Thymus (tissue), 11 donors: Measurements from ENCODE around the gene DEFB123. TPM values are rescaled to one million over a fixed set of nuclear protein-coding genes. Genes with fewer than 3 reads are reported as not detected.
"Not testable (repeated sequence)": the region's sequence is repeated elsewhere in the genome, so short reads cannot be mapped to it uniquely, and the experiment has no call there.

Experiments
- DNase-seq, 9 donors: peaks; one replicate each; pipeline ENCODE4 v3.0.0-alpha.2; 2013; ENCODE audit warnings: low spot score in 9 of 9, low read depth in 6 of 9, missing footprints in 1 of 9
- H3K27ac ChIP-seq, 2 donors: one replicate each; pipeline ENCODE4 v1.5.1; 2013; ENCODE audit warnings: control low read depth in 1 of 2, low read depth in 1 of 2, low read length in 1 of 2, mild to moderate bottlenecking in 1 of 2, moderate library complexity in 1 of 2
- H3K27me3 ChIP-seq, 2 donors: one replicate each; pipeline ENCODE4 v1.5.1; 2013; ENCODE audit warnings: low read length in 1 of 2; ENCODE audit not compliant: control insufficient read depth in 2 of 2, insufficient read depth in 1 of 2
- H3K36me3 ChIP-seq, 2 donors: one replicate each; pipeline ENCODE4 v1.5.1; 2013; ENCODE audit warnings: low read length in 1 of 2, mild to moderate bottlenecking in 1 of 2, moderate library complexity in 1 of 2; ENCODE audit not compliant: control insufficient read depth in 2 of 2, insufficient read depth in 2 of 2
- H3K4me1 ChIP-seq, 2 donors: one replicate each; pipeline ENCODE4 v1.5.1; 2013; ENCODE audit warnings: low read length in 2 of 2; ENCODE audit not compliant: control insufficient read depth in 2 of 2, insufficient read depth in 2 of 2
- H3K4me3 ChIP-seq, 2 donors: one replicate each; pipeline ENCODE4 v1.5.1; 2013; ENCODE audit warnings: low read length in 2 of 2, control low read depth in 1 of 2, mild to moderate bottlenecking in 1 of 2
- H3K9me3 ChIP-seq, 2 donors: one replicate each; pipeline ENCODE4 v1.5.1; 2013; ENCODE audit warnings: low read length in 1 of 2, mild to moderate bottlenecking in 1 of 2; ENCODE audit not compliant: control insufficient read depth in 2 of 2, insufficient read depth in 1 of 2
- WGBS: extraction: QIAGEN DNeasy Blood & Tissue Kit; methylation state at CpG from one replicate; pipeline ENCODE4 v1.1.7; 2013; 5-methylcytosine and 5-hydroxymethylcytosine counted together
- polyA plus RNA-seq: library from polyadenylated mRNA; stranded (reverse); fragments of 200-250 nt; gene quantifications from one replicate; pipeline ENCODE4 v1.2.3, GENCODE V29; 2013
- total RNA-seq: library from RNA; stranded (reverse); fragments of 120-200 nt; gene quantifications from one replicate; pipeline ENCODE4 v1.2.4, GENCODE V29; 2013
- donor health status: healthy.

Gene DEFB123
- total and polyA plus RNA-seq, 2 donors: not detected

DNA sequence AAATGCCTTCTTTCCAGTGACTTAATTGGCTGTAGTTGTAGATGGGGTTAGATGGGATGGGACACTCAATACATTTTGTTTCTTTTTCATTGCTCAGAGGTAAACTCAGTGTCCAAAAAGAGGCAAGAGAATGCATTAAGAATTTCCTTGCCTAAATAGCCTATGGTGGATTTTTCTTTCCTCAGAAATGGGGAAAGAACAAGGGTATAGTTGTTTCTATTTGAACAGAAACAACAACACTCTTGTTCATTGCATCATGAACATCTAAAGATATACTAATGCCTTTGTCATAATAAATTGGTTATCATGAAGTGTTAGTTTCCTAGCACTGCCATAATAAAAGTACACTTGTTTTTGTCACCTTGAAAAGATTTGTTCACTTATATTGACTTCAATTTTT is 14.6 kb upstream of the DEFB123 start:
- no peak for DNase-seq
- Histone ChIP-seq H3K27ac (no peak overlapping the region), H3K36me3 (no peaks in the 10 kb centered on the region), H3K27me3 (no peaks in the 10 kb centered on the region), H3K4me3 (no peak overlapping the region), H3K9me3 (no peaks in the 10 kb centered on the region), H3K4me1 (no peaks in the 10 kb centered on the region)

DNA sequence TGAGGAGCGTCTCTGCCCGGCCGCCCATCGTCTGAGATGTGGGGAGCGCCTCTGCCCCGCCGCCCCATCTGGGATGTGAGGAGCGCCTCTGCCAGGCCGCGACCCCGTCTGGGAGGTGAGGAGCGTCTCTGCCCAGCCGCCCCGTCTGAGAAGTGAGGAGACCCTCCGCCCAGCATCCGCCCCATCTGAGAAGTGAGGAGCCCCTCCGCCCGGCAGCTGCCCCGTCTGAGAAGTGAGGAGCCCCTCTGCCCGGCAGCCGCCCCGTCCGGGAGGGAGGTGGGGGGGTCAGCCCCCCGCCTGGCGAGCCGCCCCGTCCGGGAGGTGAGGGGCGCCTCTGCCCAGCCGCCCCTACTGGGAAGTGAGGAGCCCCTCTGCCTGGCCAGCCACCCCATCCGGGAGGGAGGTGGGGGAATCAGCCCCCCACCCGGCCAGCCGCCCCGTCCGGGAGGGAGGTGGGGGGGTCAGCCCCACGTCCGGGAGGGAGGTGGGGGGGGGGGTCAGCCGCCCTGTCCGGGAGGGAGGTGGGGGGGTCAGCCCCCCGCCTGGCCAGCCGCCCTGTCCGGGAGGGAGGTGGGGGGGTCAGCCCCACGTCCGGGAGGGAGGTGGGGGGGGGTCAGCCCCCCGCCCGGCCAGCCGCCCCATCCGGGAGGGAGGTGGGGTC is 13.4 kb upstream of the DEFB123 start:
- H3K4me3 ChIP-seq, H3K4me1 ChIP-seq, DNase-seq, H3K27me3 ChIP-seq, H3K9me3 ChIP-seq, H3K36me3 ChIP-seq, H3K27ac ChIP-seq: not testable (repeated sequence)
- 95% methylated on average over 43 of the region's 48 CpGs for WGBS

DNA sequence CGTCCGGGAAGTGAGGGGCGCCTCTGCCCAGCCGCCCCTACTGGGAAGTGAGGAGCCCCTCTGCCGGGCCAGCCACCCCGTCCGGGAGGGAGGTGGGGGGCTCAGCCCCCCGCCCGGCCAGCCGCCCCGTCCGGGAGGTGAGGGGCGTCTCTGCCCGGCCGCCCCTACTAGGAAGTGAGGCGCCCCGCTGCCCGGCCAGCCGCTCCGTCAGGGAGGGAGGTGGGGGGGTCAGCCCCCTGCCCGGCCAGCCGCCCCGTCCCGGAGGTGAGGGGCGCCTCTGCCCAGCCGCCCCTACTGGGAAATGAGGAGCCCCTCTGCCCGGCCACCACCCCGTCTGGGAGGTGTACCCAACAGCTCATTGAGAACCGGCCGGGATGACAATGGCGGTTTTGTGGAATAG is 12.9 kb upstream of the DEFB123 start:
- not testable (repeated sequence) for H3K36me3 ChIP-seq, H3K4me3 ChIP-seq, H3K4me1 ChIP-seq, H3K27me3 ChIP-seq, DNase-seq, H3K27ac ChIP-seq, H3K9me3 ChIP-seq
- WGBS: 93% methylated on average over 31 of the region's 31 CpGs

DNA sequence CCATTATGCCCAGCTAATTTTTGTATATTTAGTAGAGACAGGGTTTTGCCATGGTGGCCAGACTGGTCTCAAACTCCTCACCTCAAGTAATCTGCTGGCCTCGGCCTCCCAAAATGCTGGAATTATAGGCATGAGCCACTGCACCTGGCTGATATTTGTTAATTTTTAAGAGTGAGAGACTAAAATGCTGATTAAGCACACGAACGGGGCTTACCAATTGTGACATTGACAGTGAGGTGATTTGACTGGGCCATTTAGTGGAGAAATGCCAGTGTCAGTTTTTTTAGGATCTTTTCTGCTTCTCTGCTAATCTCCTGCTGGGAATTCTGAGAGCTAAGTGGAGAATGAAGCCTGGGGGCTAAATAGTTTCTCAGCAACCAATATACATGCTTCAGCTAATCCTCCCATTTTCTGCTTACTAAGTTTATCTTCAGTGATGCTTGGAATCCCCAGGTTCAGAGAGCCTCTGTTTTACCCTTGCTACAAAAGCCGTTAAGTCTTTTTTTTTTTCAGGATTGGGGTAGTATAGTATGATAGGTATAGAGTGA is 9.8 kb upstream of the DEFB123 start:
- Histone ChIP-seq H3K4me1 (no peaks in the 10 kb centered on the region), H3K27me3 (no peaks in the 10 kb centered on the region), H3K9me3 (no peaks in the 10 kb centered on the region), H3K36me3 (no peaks in the 10 kb centered on the region), H3K4me3 (no peak overlapping the region), H3K27ac (no peak overlapping the region)
- WGBS: 80% methylated on average over 4 of the region's 4 CpGs
- DNase-seq: no peak

DNA sequence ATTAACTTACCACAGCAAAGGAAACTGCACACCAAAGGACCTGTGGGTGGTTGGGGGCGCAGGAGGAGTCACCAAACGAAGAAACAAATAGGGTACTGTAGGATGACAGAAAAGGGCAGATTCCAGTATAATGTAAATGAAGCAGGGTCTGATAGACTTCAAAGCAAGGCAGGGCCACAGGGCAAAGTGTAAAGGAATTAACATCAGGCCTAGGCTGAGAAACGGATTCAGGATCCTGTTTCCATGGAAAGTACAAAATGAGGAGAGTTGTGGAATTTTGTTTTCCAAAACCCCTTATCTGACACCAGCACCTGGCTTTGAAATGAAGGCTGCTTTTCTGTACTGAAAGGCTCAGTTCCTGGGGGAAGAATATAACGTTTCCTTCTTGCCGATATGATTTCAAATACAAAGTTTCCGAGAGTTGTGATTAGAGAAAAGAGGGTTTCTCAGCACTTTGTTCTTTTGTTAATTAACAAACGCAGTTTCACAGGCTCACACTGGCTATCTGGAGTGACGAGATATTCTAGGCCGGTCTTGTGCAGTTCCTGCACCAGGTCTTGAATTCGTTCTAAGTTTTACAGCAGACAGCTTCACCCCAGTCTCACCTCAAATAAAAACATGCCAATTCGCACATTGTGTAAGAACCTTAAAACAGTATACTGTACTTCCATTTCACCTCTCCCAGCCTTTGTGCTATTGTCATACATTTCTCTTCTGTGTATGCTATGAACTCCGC is 5.8 kb downstream of the DEFB123 start:
- H3K36me3 ChIP-seq: no peaks in the 10 kb centered on the region
- no peaks in the 10 kb centered on the region for H3K27me3 ChIP-seq
- H3K4me1 ChIP-seq: no peaks in the 10 kb centered on the region
- H3K9me3 ChIP-seq: no peaks in the 10 kb centered on the region
- no peak overlapping the region for H3K4me3 ChIP-seq
- no peak overlapping the region for H3K27ac ChIP-seq
- no peak for DNase-seq
- WGBS: 82% methylated on average over 12 of the region's 12 CpGs

DNA sequence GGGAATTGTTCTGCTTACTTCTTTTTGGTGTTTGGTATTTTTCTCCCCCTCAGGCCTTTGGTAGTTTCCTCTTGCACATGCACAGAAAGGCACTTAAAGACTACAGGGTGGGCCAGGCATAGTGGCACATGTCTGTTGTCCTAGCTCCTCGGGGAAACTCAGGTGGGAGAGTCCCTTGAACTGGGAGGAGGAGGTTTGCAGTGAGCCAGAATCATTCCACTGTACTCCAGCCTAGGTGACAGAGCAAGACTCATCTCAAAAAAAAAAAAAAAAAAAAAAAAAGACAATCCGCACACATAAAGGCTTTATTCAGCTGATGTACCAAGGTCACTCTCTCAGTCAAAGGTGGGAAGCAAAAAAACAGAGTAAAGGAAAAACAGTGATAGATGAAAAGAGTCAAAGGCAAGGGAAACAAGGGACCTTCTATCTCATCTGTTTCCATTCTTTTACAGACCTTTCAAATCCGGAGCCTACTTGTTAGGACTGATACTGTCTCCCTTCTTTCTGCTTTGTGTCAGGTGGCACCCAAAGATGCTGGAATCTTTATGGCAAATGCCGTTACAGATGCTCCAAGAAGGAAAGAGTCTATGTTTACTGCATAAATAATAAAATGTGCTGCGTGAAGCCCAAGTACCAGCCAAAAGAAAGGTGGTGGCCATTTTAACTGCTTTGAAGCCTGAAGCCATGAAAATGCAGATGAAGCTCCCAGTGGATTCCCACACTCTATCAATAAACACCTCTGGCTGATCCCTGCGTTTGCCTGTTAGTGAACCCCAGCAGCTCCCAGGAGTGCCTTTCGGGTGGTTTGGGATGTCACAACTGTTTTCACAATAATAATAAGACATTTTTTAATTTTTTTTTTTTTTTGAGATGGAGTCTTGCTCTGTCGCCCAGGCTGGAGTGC is 9.3 kb downstream of the DEFB123 start:
- H3K9me3 ChIP-seq: no peaks in the 10 kb centered on the region
- no peaks in the 10 kb centered on the region for H3K27me3 ChIP-seq
- no peaks in the 10 kb centered on the region for H3K4me1 ChIP-seq
- DNase-seq: no peak
- no peaks in the 10 kb centered on the region for H3K36me3 ChIP-seq
- H3K27ac ChIP-seq: no peak overlapping the region
- H3K4me3 ChIP-seq: no peak overlapping the region
- 81% methylated on average over 8 of the region's 8 CpGs for WGBS

DNA sequence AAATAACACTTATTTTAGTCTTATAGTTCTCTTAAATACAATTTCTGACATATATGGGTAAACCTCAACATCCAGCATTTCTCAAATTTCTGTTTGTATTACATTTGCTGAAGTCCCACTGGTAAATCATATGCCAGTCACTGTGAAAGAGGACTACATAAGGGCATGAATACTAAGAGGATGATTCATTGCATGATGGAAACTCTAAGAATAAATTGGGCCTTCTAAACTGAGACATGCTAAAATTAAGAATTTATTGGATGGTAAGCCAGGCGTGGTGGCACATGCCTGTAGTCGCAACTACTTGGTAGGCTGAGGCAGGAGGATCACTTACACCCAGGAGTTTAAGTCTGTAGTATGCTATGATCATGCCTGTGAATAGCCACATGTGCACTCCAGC is 12.1 kb downstream of the DEFB123 start:
- H3K4me3 ChIP-seq: no peak overlapping the region
- WGBS: 86% methylated on average over 2 of the region's 2 CpGs
- H3K9me3 ChIP-seq: no peaks in the 10 kb centered on the region
- DNase-seq: no peak
- no peak overlapping the region for H3K27ac ChIP-seq
- H3K27me3 ChIP-seq: no peaks in the 10 kb centered on the region
- H3K36me3 ChIP-seq: no peaks in the 10 kb centered on the region
- H3K4me1 ChIP-seq: no peaks in the 10 kb centered on the region

DNA sequence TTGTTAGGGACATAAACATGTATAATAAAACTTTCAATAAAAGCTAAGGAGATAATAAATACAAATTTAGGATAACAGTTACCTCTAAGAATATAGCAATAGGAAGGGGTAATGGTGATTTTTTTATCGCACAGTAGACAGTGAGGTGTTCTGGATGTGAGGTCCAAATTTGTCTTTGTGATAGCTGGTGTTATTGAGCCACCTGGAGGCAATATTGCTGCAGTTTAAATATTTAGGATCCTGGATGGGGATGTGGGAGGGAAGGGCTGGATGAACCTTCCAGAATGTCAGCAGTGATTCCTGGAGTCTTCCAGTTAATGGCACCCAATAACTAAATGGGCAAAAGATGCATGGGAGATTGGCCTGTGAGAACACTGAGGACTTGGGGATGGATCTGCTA is 13.9 kb downstream of the DEFB123 start:
- H3K4me1 ChIP-seq: no peaks in the 10 kb centered on the region
- no peaks in the 10 kb centered on the region for H3K27me3 ChIP-seq
- no peak overlapping the region for H3K27ac ChIP-seq
- 96% methylated on average over 1 of the region's 1 CpG for WGBS
- no peak for DNase-seq
- H3K4me3 ChIP-seq: no peak overlapping the region
- no peaks in the 10 kb centered on the region for H3K9me3 ChIP-seq
- no peaks in the 10 kb centered on the region for H3K36me3 ChIP-seq

DNA sequence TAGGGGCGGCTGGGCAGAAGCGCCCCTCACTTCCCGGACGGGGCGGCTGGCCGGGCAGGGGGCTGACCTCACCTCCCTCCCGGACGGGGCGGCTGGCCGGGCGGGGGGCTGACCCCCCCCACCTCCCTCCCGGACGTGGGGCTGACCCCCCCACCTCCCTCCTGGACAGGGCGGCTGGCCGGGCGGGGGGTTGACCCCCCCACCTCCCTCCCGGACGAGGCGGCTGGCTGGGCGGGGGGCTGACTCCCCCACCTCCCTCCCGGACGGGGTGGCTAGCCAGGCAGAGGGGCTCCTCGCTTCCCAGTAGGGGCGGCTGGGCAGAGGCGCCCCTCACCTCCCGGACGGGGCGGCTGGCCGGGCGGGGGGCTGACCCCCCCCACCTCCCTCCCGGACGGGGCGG is 30.5 kb downstream of the DEFB123 start:
- WGBS: 98% methylated on average over 21 of the region's 33 CpGs
- peaks cover 14 to 20% of the 10 kb centered on the region in 2 donors for H3K27me3 ChIP-seq
- not testable (repeated sequence) for H3K9me3 ChIP-seq, H3K4me1 ChIP-seq, H3K4me3 ChIP-seq, DNase-seq, H3K36me3 ChIP-seq, H3K27ac ChIP-seq
